MCF 10A (cell line): ENCODE results near the gene VPS16. TPM values are rescaled to one million over a fixed set of nuclear protein-coding genes. Genes with fewer than 3 reads are reported as not detected.

Experiments used
- BruUV-seq: library from RNA; stranded (reverse); fragments of 400-500 nt; replicated peaks from 2 replicates; lab custom pipeline; 2021; lab: Mats Ljungman, UMichigan
- CTCF ChIA-PET: fragments of 300-600 bp; sonication (Branson Sonifier 250); formaldehyde crosslinking; extraction: SDS; loops from one replicate; lab custom pipeline; 2021; ENCODE audit warnings: antibody characterized with exemption, inconsistent platforms; lab: Yijun Ruan, JAX
- POLR2A ChIA-PET: fragments of 300-600, 350-650 bp; sonication (Branson Sonifier 250); formaldehyde crosslinking; extraction: SDS; loops from one replicate; lab custom pipeline; 2020; ENCODE audit warnings: antibody characterized with exemption, inconsistent platforms; lab: Yijun Ruan, JAX
- DNase-seq: peaks from one replicate; pipeline ENCODE4 v3.0.0-alpha.2; 2018; ENCODE audit not compliant: unreplicated experiment
- H3K27ac Mint-ChIP-seq: one replicate; pipeline ENCODE4 v1.8.0; 2022; ENCODE audit warnings: mild to moderate bottlenecking, low read depth, mixed read lengths; ENCODE audit not compliant: unreplicated experiment
- H3K27me3 Mint-ChIP-seq: one replicate; pipeline ENCODE4 v1.8.0; 2022; ENCODE audit warnings: mixed read lengths; ENCODE audit not compliant: insufficient read depth, unreplicated experiment
- H3K36me3 Mint-ChIP-seq: one replicate; pipeline ENCODE4 v1.8.0; 2022; ENCODE audit warnings: mild to moderate bottlenecking, moderate library complexity, mixed read lengths; ENCODE audit not compliant: insufficient read depth, unreplicated experiment
- H3K4me1 Mint-ChIP-seq: one replicate; pipeline ENCODE4 v1.8.0; 2022; ENCODE audit warnings: mixed read lengths; ENCODE audit not compliant: insufficient read depth, unreplicated experiment
- H3K4me3 Mint-ChIP-seq: one replicate; pipeline ENCODE4 v1.8.0; 2022; ENCODE audit warnings: mild to moderate bottlenecking, moderate library complexity, mixed read lengths; ENCODE audit not compliant: unreplicated experiment
- H3K9me3 Mint-ChIP-seq: one replicate; pipeline ENCODE4 v1.8.0; 2022; ENCODE audit warnings: mixed read lengths; ENCODE audit not compliant: unreplicated experiment
- intact Hi-C: fragments of 100-400 bp; cut with micrococcal nuclease; formaldehyde crosslinking; loops from 2 replicates; pipeline ENCODE4 v1.14.1; 2022
- total RNA-seq: library from RNA; stranded (reverse); gene quantifications from 2 replicates; pipeline ENCODE4 v1.2.3, GENCODE V29; 2022
- TF ChIP-seq, protein P1 (sequence below): fragments of 200-600 bp; IDR thresholded peaks from one replicate; pipeline ENCODE4 v1.8.0; 2022; ENCODE audit warnings: antibody characterized with exemption, mild to moderate bottlenecking; ENCODE audit not compliant: unreplicated experiment

VPS16 gene
- total RNA-seq, 1 experiment from 2014 or later, result 32.6 TPM

DNA sequence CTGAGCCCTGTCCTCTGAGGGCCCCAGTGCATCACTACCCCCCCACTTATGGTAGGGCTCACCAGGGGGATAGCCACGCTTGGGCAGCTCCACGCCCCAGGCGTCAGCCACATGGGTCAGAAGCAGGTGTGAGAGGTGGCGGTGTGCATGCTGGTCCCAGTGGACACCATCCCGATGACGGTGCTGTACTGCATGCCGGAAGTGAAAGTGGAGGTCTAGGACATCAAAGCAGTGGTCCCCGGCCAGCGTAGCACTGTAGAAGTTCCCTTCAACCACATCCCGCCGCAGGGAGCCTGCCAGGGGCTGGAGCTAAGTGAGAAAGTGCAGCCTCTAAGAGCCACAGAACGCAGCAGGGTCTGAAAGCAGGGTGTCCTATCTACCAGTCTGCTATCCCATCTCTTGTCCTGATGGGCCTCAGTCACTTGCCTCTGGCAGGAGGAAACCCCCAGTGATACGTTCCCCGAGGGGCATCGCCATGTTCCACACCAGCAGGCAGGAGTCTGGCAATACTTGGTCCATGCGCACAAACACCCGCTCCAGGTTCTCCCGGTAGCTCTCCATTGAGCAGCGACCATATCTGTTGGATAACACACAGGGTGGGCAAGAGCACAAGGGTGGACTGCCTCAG lies 2.3 kb upstream of the VPS16 start:
- TF ChIP-seq, protein P1, sequence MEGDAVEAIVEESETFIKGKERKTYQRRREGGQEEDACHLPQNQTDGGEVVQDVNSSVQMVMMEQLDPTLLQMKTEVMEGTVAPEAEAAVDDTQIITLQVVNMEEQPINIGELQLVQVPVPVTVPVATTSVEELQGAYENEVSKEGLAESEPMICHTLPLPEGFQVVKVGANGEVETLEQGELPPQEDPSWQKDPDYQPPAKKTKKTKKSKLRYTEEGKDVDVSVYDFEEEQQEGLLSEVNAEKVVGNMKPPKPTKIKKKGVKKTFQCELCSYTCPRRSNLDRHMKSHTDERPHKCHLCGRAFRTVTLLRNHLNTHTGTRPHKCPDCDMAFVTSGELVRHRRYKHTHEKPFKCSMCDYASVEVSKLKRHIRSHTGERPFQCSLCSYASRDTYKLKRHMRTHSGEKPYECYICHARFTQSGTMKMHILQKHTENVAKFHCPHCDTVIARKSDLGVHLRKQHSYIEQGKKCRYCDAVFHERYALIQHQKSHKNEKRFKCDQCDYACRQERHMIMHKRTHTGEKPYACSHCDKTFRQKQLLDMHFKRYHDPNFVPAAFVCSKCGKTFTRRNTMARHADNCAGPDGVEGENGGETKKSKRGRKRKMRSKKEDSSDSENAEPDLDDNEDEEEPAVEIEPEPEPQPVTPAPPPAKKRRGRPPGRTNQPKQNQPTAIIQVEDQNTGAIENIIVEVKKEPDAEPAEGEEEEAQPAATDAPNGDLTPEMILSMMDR, result no peak
- CTCF ChIA-PET, result no interaction called here
- peaks cover 7% of the 10 kb centered on the region for H3K4me1 Mint-ChIP-seq
- no peak for DNase-seq
- no TSS peak for BruUV-seq
- intact Hi-C loops, result no loop called here
- no peaks in the 10 kb centered on the region for H3K27me3 Mint-ChIP-seq
- no peak overlapping the region for H3K4me3 Mint-ChIP-seq
- H3K27ac Mint-ChIP-seq, result no peak overlapping the region
- peaks cover 13% of the 10 kb centered on the region for H3K36me3 Mint-ChIP-seq
- no peaks in the 10 kb centered on the region for H3K9me3 Mint-ChIP-seq
- POLR2A ChIA-PET, result interaction anchor here (1.2 kb wide), 1 partner anchor 35 kb away, joined by 3 read pairs; the partner anchor contains the start of gene PTPRA

DNA sequence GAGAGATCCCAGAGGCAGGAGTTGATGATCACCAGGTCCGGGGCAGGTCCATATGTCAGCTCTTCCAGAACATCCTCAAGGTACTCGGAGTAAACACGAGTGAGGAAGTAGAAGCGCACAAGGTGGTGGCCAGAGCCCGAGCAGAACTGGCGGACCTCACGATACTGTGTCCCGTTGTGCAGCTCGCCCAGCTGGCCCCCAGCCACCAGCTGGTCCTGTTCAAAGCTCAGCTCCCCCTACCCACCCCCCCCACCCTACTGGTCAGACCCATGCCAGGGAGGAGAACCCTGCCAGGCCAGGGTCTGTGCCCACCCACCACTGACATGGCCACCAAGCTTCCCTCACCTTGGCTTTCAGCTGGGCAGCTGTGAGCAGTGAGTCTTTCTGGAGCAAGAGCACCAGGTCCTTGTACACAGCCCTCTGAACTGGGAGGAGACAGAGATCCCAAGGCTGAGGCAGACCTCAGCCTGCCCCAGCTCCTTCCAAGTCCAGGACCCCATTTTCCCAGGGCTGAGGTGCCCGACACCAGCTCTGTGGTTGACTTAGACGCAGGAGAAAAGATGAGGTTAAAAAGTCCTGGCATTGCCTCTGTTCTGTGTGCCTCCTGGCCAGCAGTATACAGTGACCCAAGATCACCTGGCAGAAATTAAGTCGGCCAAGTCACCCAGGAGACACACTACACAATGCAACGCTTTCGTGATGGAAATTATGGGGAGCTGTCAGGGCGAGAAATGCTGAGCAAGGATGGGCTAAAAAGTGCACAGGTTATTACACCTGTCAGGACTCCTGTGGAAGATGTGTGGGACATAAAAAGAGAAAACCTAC lies 1.5 kb upstream of the VPS16 start:
- Mint-ChIP-seq H3K36me3 (peaks cover 13% of the 10 kb centered on the region), H3K9me3 (no peaks in the 10 kb centered on the region), H3K27ac (no peak overlapping the region), H3K27me3 (no peaks in the 10 kb centered on the region), H3K4me1 (peaks cover 7% of the 10 kb centered on the region), H3K4me3 (peak overlapping the region; percentile 82)
- ChIA-PET CTCF (interaction anchor here (0.6 to 0.7 kb wide), 2 partner anchors 12 to 86 kb away, joined by 3 to 4 read pairs; no protein-coding TSS in a partner anchor), POLR2A (interaction anchor here (0.6 to 2.7 kb wide), 9 partner anchors 9 to 369 kb away, joined by 3 to 15 read pairs (median 4); partner anchors contain the start of gene PTPRA)
- TSS peak; percentile 33 for BruUV-seq
- DNase-seq, result no peak
- intact Hi-C loops, result no loop called here
- TF ChIP-seq, protein P1, result no peak

DNA sequence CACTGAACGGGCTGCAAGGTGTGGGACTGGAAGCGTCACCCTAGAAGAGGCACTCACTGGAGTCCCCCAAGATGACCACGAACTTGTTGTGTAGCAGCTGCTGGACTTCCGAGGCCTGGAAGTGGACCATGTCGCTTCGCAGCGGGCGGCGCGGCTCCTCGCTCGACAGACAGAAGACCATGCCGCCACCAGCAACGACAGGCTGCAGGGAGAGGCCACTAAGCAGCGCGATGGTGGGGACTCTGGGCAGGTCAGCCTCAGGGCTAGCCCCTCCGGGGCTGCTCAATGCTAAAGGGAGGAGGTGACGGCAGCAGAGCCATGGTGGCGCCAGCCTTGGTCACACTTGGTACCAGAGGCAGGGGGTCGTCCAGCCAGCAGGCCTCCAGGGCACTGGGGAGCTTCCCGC lies 810 bp upstream of the VPS16 start:
- POLR2A ChIA-PET, result interaction anchor here (0.6 to 2.7 kb wide), 16 partner anchors 9 to 370 kb away, joined by 3 to 17 read pairs (median 4); partner anchors contain the start of genes IDH3B and NOP56
- no peak for DNase-seq
- CTCF ChIA-PET, result no interaction called here
- BruUV-seq, result no TSS peak
- H3K27ac Mint-ChIP-seq, result peak overlapping the region; percentile 76
- H3K27me3 Mint-ChIP-seq, result no peaks in the 10 kb centered on the region
- H3K4me1 Mint-ChIP-seq, result peaks cover 12% of the 10 kb centered on the region
- TF ChIP-seq, protein P1, result no peak
- intact Hi-C loops, result no loop called here
- H3K9me3 Mint-ChIP-seq, result no peaks in the 10 kb centered on the region
- peak overlapping the region; percentile 82 for H3K4me3 Mint-ChIP-seq
- peaks cover 13% of the 10 kb centered on the region for H3K36me3 Mint-ChIP-seq
